ENCODE results near the gene ZNF140.

The ZNF140 gene

GRCh38 chr12:133105620-133106019, 24.9 kb downstream of the ZNF140 start:
- Histone ChIP-seq H3K9ac (ENCODE audit: low read length) (no peak overlapping the region), H3K4me1 (ENCODE audit: insufficient read depth, low read length, severe bottlenecking) (no peaks in the 10 kb centered on the region), H3K4me3 (ENCODE audit: low read depth, low read length, poor library complexity, severe bottlenecking) (no peak overlapping the region), H3K27ac (ENCODE audit: low read depth, low read length, poor library complexity, severe bottlenecking) (no peak overlapping the region), H3F3A (ENCODE audit: insufficient read depth, low read length) (no peaks in the 10 kb centered on the region), H3K79me2 (ENCODE audit: insufficient read depth, low read length) (no peaks in the 10 kb centered on the region), H4K20me1 (ENCODE audit: insufficient read depth, low read length) (no peaks in the 10 kb centered on the region), H3K4me2 (ENCODE audit: low read length) (no peak overlapping the region), H3K9me3 (ENCODE audit: low read length) (peaks cover 81% of the 10 kb centered on the region), H3K9me2 (ENCODE audit: low read depth, low read length) (no peaks in the 10 kb centered on the region), H2AFZ (ENCODE audit: low read length) (no peak overlapping the region), H3K36me3 (ENCODE audit: insufficient read depth, low read length) (peaks cover 71% of the 10 kb centered on the region), H3K27me3 (ENCODE audit: insufficient read depth, low read length) (no peaks in the 10 kb centered on the region)
- TF ChIP-seq EZH2 (IDR thresholded peaks at IDR 0.05; ENCODE audit: borderline replicate concordance, low read length) (no peak), CTCF (IDR thresholded peaks at IDR 0.05; ENCODE audit: low read length) (no peak)

GRCh38 chr12:133106253-133106652, 25.5 kb downstream of the ZNF140 start:
- Histone ChIP-seq H3F3A (ENCODE audit: insufficient read depth, low read length) (no peaks in the 10 kb centered on the region), H3K4me1 (ENCODE audit: insufficient read depth, low read length, severe bottlenecking) (no peaks in the 10 kb centered on the region), H3K4me2 (ENCODE audit: low read length) (no peak overlapping the region), H3K9ac (ENCODE audit: low read length) (no peak overlapping the region), H3K79me2 (ENCODE audit: insufficient read depth, low read length) (no peaks in the 10 kb centered on the region), H3K27me3 (ENCODE audit: insufficient read depth, low read length) (no peaks in the 10 kb centered on the region), H3K9me2 (ENCODE audit: low read depth, low read length) (no peaks in the 10 kb centered on the region), H4K20me1 (ENCODE audit: insufficient read depth, low read length) (no peaks in the 10 kb centered on the region), H3K36me3 (ENCODE audit: insufficient read depth, low read length) (peaks cover 65% of the 10 kb centered on the region), H3K9me3 (ENCODE audit: low read length) (peaks cover 75% of the 10 kb centered on the region), H3K27ac (ENCODE audit: low read depth, low read length, poor library complexity, severe bottlenecking) (no peak overlapping the region), H3K4me3 (ENCODE audit: low read depth, low read length, poor library complexity, severe bottlenecking) (no peak overlapping the region), H2AFZ (ENCODE audit: low read length) (no peak overlapping the region)
- TF ChIP-seq EZH2 (IDR thresholded peaks at IDR 0.05; ENCODE audit: borderline replicate concordance, low read length) = no peak
- no peak for TF ChIP-seq CTCF (IDR thresholded peaks at IDR 0.05; ENCODE audit: low read length)

GRCh38 chr12:133107121-133107520, 26.4 kb downstream of the ZNF140 start:
- H2AFZ ChIP-seq (ENCODE audit: low read length) = no peak overlapping the region
- H3K9me3 ChIP-seq (ENCODE audit: low read length) = peaks cover 72% of the 10 kb centered on the region
- no peaks in the 10 kb centered on the region for H3K79me2 ChIP-seq (ENCODE audit: insufficient read depth, low read length)
- no peaks in the 10 kb centered on the region for H3K9me2 ChIP-seq (ENCODE audit: low read depth, low read length)
- H3K36me3 ChIP-seq (ENCODE audit: insufficient read depth, low read length) = peaks cover 56% of the 10 kb centered on the region
- no peak overlapping the region for H3K4me2 ChIP-seq (ENCODE audit: low read length)
- H4K20me1 ChIP-seq (ENCODE audit: insufficient read depth, low read length) = no peaks in the 10 kb centered on the region
- no peak overlapping the region for H3K27ac ChIP-seq (ENCODE audit: low read depth, low read length, poor library complexity, severe bottlenecking)
- no peak overlapping the region for H3K4me3 ChIP-seq (ENCODE audit: low read depth, low read length, poor library complexity, severe bottlenecking)
- H3K27me3 ChIP-seq (ENCODE audit: insufficient read depth, low read length) = no peaks in the 10 kb centered on the region
- TF ChIP-seq CTCF (IDR thresholded peaks at IDR 0.05; ENCODE audit: low read length) (no peak), EZH2 (IDR thresholded peaks at IDR 0.05; ENCODE audit: borderline replicate concordance, low read length) (no peak)
- H3K4me1 ChIP-seq (ENCODE audit: insufficient read depth, low read length, severe bottlenecking) = no peaks in the 10 kb centered on the region
- H3F3A ChIP-seq (ENCODE audit: insufficient read depth, low read length) = no peaks in the 10 kb centered on the region
- H3K9ac ChIP-seq (ENCODE audit: low read length) = no peak overlapping the region

Measured in OCI-LY1 (cell line).